DOHH2 (cell line): ENCODE data around the gene CTPS2.
"Not testable (repeated sequence)": the region's sequence is repeated elsewhere in the genome, so short reads cannot be mapped to it uniquely, and the experiment has no call there.

Source experiments
- EZH2phosphoT487 ChIP-seq: fragments of 200-600 bp; sonication (generic); IDR thresholded peaks from 2 replicates; pipeline ENCODE4 v1.6.1; 2017; ENCODE audit warnings: borderline replicate concordance, mild to moderate bottlenecking, antibody characterized with exemption, low read length, moderate library complexity, mixed read lengths
- TF ChIP-seq, protein P1 (sequence below): fragments of 200-600 bp; sonication (generic); IDR thresholded peaks from one replicate; pipeline ENCODE4 v1.5.1; 2014; ENCODE audit warnings: antibody characterized with exemption, mild to moderate bottlenecking, low read depth, low read length; ENCODE audit not compliant: poor library complexity, severe bottlenecking

DNA sequence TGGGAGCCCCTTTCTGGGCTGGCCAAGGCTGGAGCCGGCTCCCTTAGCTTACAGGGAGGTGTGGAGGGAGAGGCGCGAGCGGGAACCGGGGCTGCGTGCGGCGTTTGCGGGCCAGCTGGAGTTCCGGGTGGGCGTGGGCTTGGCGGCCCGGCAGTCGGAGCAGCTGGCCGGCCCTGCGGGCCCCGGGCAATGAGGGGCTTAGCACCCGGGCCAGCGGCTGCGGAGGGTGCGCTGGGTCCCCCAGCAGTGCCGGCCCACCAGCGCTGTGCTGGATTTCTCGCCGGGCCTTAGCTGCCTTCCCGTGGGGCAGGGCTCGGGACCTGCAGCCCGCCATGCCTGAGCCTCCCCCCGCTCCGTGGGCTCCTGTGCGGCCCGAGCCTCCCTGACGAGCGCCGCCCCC lies 137.1 kb downstream of the CTPS2 start:
- TF ChIP-seq, protein P1, sequence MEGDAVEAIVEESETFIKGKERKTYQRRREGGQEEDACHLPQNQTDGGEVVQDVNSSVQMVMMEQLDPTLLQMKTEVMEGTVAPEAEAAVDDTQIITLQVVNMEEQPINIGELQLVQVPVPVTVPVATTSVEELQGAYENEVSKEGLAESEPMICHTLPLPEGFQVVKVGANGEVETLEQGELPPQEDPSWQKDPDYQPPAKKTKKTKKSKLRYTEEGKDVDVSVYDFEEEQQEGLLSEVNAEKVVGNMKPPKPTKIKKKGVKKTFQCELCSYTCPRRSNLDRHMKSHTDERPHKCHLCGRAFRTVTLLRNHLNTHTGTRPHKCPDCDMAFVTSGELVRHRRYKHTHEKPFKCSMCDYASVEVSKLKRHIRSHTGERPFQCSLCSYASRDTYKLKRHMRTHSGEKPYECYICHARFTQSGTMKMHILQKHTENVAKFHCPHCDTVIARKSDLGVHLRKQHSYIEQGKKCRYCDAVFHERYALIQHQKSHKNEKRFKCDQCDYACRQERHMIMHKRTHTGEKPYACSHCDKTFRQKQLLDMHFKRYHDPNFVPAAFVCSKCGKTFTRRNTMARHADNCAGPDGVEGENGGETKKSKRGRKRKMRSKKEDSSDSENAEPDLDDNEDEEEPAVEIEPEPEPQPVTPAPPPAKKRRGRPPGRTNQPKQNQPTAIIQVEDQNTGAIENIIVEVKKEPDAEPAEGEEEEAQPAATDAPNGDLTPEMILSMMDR: not testable (repeated sequence)
- TF ChIP-seq EZH2phosphoT487: not testable (repeated sequence)
